IMR-90 (cell line): Measurements from ENCODE around the gene CYSRT1. TPM values are rescaled to one million over a fixed set of nuclear protein-coding genes. Genes with fewer than 3 reads are reported as not detected.

ENCODE experiments used
- ATAC-seq: fragments of 200-7000 bp; cut with Tn5 transposase; 2 replicates; pipeline ENCODE4 v1.9.1; 2020; ENCODE audit warnings: low read depth, mild to moderate bottlenecking, moderate library complexity
- BruUV-seq: library from RNA; stranded (reverse); fragments of 400-500 nt; replicated peaks from 2 replicates; lab custom pipeline; 2021; lab: Mats Ljungman, UMichigan
- CTCF ChIA-PET: fragments of 300-600 bp; formaldehyde crosslinking; extraction: SDS; loops from one replicate; lab custom pipeline; 2021; ENCODE audit warnings: antibody characterized with exemption; lab: Yijun Ruan, JAX
- POLR2A ChIA-PET: fragments of 300-600 bp; sonication (Branson Sonifier 250); formaldehyde crosslinking; loops from one replicate; lab custom pipeline; 2022; ENCODE audit warnings: antibody characterized with exemption; ENCODE audit not compliant: unreplicated experiment; lab: Charles Lee
- DNase-seq: peaks from one replicate; pipeline ENCODE4 v3.0.0; 2013
- H2AFZ ChIP-seq: replicated peaks from 2 replicates; pipeline ENCODE3; 2013; ENCODE audit warnings: low read length, mild to moderate bottlenecking; ENCODE audit not compliant: poor library complexity
- H2AK5ac ChIP-seq: 2 replicates; pipeline ENCODE4 v1.6.1; 2013; ENCODE audit warnings: low read depth, low read length, inconsistent platforms
- H2AK9ac ChIP-seq: replicated peaks from 2 replicates; pipeline ENCODE3; 2013; ENCODE audit warnings: mild to moderate bottlenecking, low read depth, low read length, moderate library complexity; ENCODE audit not compliant: poor library complexity
- H2BK120ac ChIP-seq: 2 replicates; pipeline ENCODE4 v1.6.1; 2013; ENCODE audit warnings: low read depth, low read length, inconsistent platforms
- H2BK15ac ChIP-seq: 3 replicates; pipeline ENCODE4 v1.6.1; 2013; ENCODE audit warnings: low read depth, low read length, inconsistent platforms
- H2BK20ac ChIP-seq: 2 replicates; pipeline ENCODE4 v1.6.1; 2013; ENCODE audit warnings: low read depth, mild to moderate bottlenecking, inconsistent platforms, low read length, moderate library complexity
- H2BK5ac ChIP-seq: 2 replicates; pipeline ENCODE4 v1.6.1; 2013; ENCODE audit warnings: mild to moderate bottlenecking, low read depth, low read length, inconsistent platforms; ENCODE audit not compliant: poor library complexity, severe bottlenecking
- H3K14ac ChIP-seq: replicated peaks from 2 replicates; pipeline ENCODE4 v1.6.1; 2013; ENCODE audit warnings: low read depth, low read length, inconsistent platforms
- H3K18ac ChIP-seq: 2 replicates; pipeline ENCODE4 v1.6.1; 2013; ENCODE audit warnings: low read depth, low read length, control low read depth
- H3K23ac ChIP-seq: 2 replicates; pipeline ENCODE4 v1.6.1; 2013; ENCODE audit warnings: low read depth, low read length, inconsistent platforms
- H3K27ac ChIP-seq: 2 replicates; pipeline ENCODE4 v1.5.1; 2013; ENCODE audit warnings: mild to moderate bottlenecking, control low read depth, low read length; ENCODE audit not compliant: insufficient read depth
- H3K27me3 ChIP-seq: 2 replicates; pipeline ENCODE4 v1.6.1; 2013; ENCODE audit warnings: low read length; ENCODE audit not compliant: control insufficient read depth, insufficient read depth
- H3K36me3 ChIP-seq: 2 replicates; pipeline ENCODE4 v1.6.1; 2013; ENCODE audit warnings: low read length, mixed read lengths; ENCODE audit not compliant: control insufficient read depth, insufficient read depth
- H3K4ac ChIP-seq: 2 replicates; pipeline ENCODE4 v1.6.1; 2013; ENCODE audit warnings: low read depth, low read length, inconsistent platforms
- H3K4me1 ChIP-seq: 2 replicates; pipeline ENCODE4 v1.6.1; 2013; ENCODE audit warnings: low read length, mixed read lengths; ENCODE audit not compliant: control insufficient read depth, insufficient read depth
- H3K4me2 ChIP-seq: 2 replicates; pipeline ENCODE4 v1.6.1; 2013; ENCODE audit warnings: low read depth, mild to moderate bottlenecking, control low read depth, low read length, moderate library complexity
- H3K4me3 ChIP-seq: 2 replicates; pipeline ENCODE4 v1.5.1; 2013; ENCODE audit warnings: low read depth, mild to moderate bottlenecking, control low read depth, low read length, moderate library complexity; ENCODE audit not compliant: insufficient read depth
- H3K56ac ChIP-seq: 2 replicates; pipeline ENCODE4 v1.6.1; 2013; ENCODE audit warnings: low read length, inconsistent platforms; ENCODE audit not compliant: insufficient read depth; ENCODE audit errors: extremely low read depth
- H3K79me1 ChIP-seq, 2 experiments: 2 replicates each; pipeline ENCODE4 v1.6.1; 2013; ENCODE audit warnings: low read length in 2 of 2, inconsistent platforms in 1 of 2, low read depth in 1 of 2
- H3K9ac ChIP-seq: 2 replicates; pipeline ENCODE4 v1.6.1; 2013; ENCODE audit warnings: low read depth, low read length, control low read depth
- H3K9me1 ChIP-seq: 2 replicates; pipeline ENCODE4 v1.6.1; 2013; ENCODE audit warnings: low read length, inconsistent platforms; ENCODE audit not compliant: insufficient read depth
- H3K9me3 ChIP-seq: 2 replicates; pipeline ENCODE4 v1.6.1; 2013; ENCODE audit warnings: low read length; ENCODE audit not compliant: control insufficient read depth, insufficient read depth
- H4K20me1 ChIP-seq: 2 replicates; pipeline ENCODE4 v1.6.1; 2013; ENCODE audit warnings: low read length, inconsistent platforms; ENCODE audit not compliant: insufficient read depth
- H4K5ac ChIP-seq: 2 replicates; pipeline ENCODE4 v1.6.1; 2013; ENCODE audit warnings: mild to moderate bottlenecking, low read depth, low read length, control low read depth
- H4K8ac ChIP-seq, 2 experiments: 2 replicates each; pipeline ENCODE4 v1.6.1; 2013; ENCODE audit warnings: low read depth in 2 of 2, low read length in 2 of 2, control low read depth in 1 of 2, inconsistent platforms in 1 of 2
- H4K91ac ChIP-seq: 2 replicates; pipeline ENCODE4 v1.6.1; 2013; ENCODE audit warnings: low read depth, low read length, inconsistent platforms; ENCODE audit not compliant: insufficient read depth
- BHLHE40 ChIP-seq: fragments of 150-350 bp; IDR thresholded peaks from 2 replicates; pipeline ENCODE4 v1.6.1; 2016; ENCODE audit warnings: mild to moderate bottlenecking, low read depth, low read length
- CEBPB ChIP-seq: IDR thresholded peaks from 2 replicates; pipeline ENCODE4 v1.6.1; 2012; ENCODE audit warnings: low read depth, low read length, improper control_type of control experiment
- CHD1 ChIP-seq: IDR thresholded peaks from 2 replicates; pipeline ENCODE4 v1.6.1; 2012; ENCODE audit warnings: low read depth, low read length, improper control_type of control experiment
- CTCF ChIP-seq: conservative IDR thresholded peaks from 2 replicates; pipeline ENCODE4 v1.5.1; 2012; ENCODE audit warnings: mild to moderate bottlenecking, low read depth, low read length, improper control_type of control experiment
- FOS ChIP-seq: fragments of 150-350 bp; IDR thresholded peaks from 2 replicates; pipeline ENCODE4 v1.6.1; 2016; ENCODE audit warnings: low read depth, low read length
- MAFK ChIP-seq: IDR thresholded peaks from 2 replicates; pipeline ENCODE4 v1.6.1; 2012; ENCODE audit warnings: low read depth, low read length, improper control_type of control experiment
- MAZ ChIP-seq: IDR thresholded peaks from 2 replicates; pipeline ENCODE4 v1.6.1; 2012; ENCODE audit warnings: low read depth, mild to moderate bottlenecking, low read length, improper control_type of control experiment, moderate library complexity, borderline replicate concordance
- MXI1 ChIP-seq: IDR thresholded peaks from 2 replicates; pipeline ENCODE4 v1.6.1; 2012; ENCODE audit warnings: low read depth, mild to moderate bottlenecking, low read length, moderate library complexity, borderline replicate concordance
- NFE2L2 ChIP-seq: fragments of 150-350 bp; IDR thresholded peaks from 2 replicates; pipeline ENCODE4 v1.6.1; 2016; ENCODE audit warnings: low read depth, mild to moderate bottlenecking, low read length
- POLR2A ChIP-seq: IDR thresholded peaks from 2 replicates; pipeline ENCODE4 v1.6.1; 2012; ENCODE audit warnings: mild to moderate bottlenecking, low read depth, low read length
- RAD21 ChIP-seq: IDR thresholded peaks from 2 replicates; pipeline ENCODE4 v1.6.1; 2012; ENCODE audit warnings: low read length, improper control_type of control experiment
- RCOR1 ChIP-seq: IDR thresholded peaks from 2 replicates; pipeline ENCODE4 v1.6.1; 2012; ENCODE audit warnings: mild to moderate bottlenecking, low read length, improper control_type of control experiment; ENCODE audit not compliant: insufficient replicate concordance
- RFX5 ChIP-seq: IDR thresholded peaks from 2 replicates; pipeline ENCODE4 v1.8.0; 2012; ENCODE audit warnings: low read depth, mild to moderate bottlenecking, low read length, moderate library complexity
- SMC3 ChIP-seq: fragments of 150-350 bp; IDR thresholded peaks from 2 replicates; pipeline ENCODE4 v1.6.1; 2016; ENCODE audit warnings: low read depth, mild to moderate bottlenecking, antibody characterized with exemption, low read length, moderate library complexity
- WGBS, 2 experiments: methylation state at CpG; one replicate each; pipeline versions ENCODE4 v1.1.5 to v1.1.7; 2013; ENCODE audit warnings: missing lambda C conversion rate in 2 of 2; ENCODE audit not compliant: insufficient read length in 1 of 2; ENCODE audit errors: extremely low coverage in 2 of 2; 5-methylcytosine and 5-hydroxymethylcytosine counted together
- dilution Hi-C: fragments of 300-500 bp; cut with HindIII; formaldehyde crosslinking; loops from one replicate; pipeline ENCODE4 v1.14.3; 2018; ENCODE audit warnings: low sequenced_read_pairs; ENCODE audit not compliant: unreplicated experiment
- in situ Hi-C: fragments of 300-500 bp; cut with MboI; formaldehyde crosslinking; loops from 3 replicates; pipeline ENCODE4 v1.14.3; 2019; ENCODE audit warnings: low sequenced_read_pairs, inconsistent platforms, mixed read lengths
- intact Hi-C: fragments of 100-400 bp; cut with micrococcal nuclease; formaldehyde crosslinking; loops from 2 replicates; pipeline ENCODE4 v1.10.0; 2022
- polyA plus RNA-seq, 3 experiments: library from polyadenylated mRNA; depleted of rRNA; stranded (reverse); fragments of >200 nt; gene quantifications; 2 replicates each; pipeline ENCODE4 v1.2.3, GENCODE V29; 2012; ENCODE audit warnings: low replicate concordance in 1 of 3
- total RNA-seq: library from RNA; depleted of rRNA; stranded (reverse); fragments of >200 nt; gene quantifications from 2 replicates; pipeline ENCODE4 v1.2.3, GENCODE V29; 2012
- TF ChIP-seq, protein P1 (sequence below): fragments of 150-350 bp; IDR thresholded peaks from 2 replicates; pipeline ENCODE4 v1.6.1; 2017; ENCODE audit warnings: mild to moderate bottlenecking, antibody characterized with exemption, low read length, low read depth
- TF ChIP-seq, protein P2 (sequence below): fragments of 150-350 bp; IDR thresholded peaks from 2 replicates; pipeline ENCODE4 v1.6.1; 2016; ENCODE audit warnings: low read depth, mild to moderate bottlenecking, low read length, moderate library complexity, borderline replicate concordance

The CYSRT1 gene
- total and polyA plus RNA-seq, 2 of the 4 experiments (the other 2 are of a cell fraction): 0.18 to 0.84 TPM

DNA sequence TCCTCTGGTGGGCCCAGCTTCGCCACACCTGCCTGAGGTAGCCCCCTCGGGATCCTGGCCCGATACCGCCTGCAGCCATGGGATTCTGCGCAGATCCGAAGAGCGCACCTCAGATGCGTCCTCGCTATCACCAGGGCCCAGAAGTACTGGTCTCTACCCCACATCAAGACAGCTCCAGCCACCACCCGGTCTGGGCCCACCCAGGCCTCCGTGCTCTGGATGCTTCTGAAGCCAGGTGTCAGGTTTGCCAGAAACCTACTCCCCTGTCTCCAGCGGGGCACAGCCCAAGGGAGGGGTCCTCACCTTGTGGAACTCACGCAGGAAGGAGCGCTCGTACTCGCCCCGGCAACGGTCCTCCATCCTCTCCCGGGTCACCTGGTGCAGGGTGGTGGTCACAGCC lies 39.1 kb upstream of the CYSRT1 start:
- no peak overlapping the region for H2AK5ac ChIP-seq
- H3K36me3 ChIP-seq: peaks cover 59% of the 10 kb centered on the region
- H2BK15ac ChIP-seq: no peak overlapping the region
- WGBS, 2 experiments: 100% methylated on average over 10 of the region's 19 CpGs; no CpG with 5 or more reads in 1 of the 2 experiments
- no peaks in the 10 kb centered on the region for H3K9me3 ChIP-seq
- no peak overlapping the region for H3K4me3 ChIP-seq
- no peaks in the 10 kb centered on the region for H3K27me3 ChIP-seq
- no peak overlapping the region for H3K14ac ChIP-seq
- H3K4ac ChIP-seq: no peak overlapping the region
- peaks cover 17% of the 10 kb centered on the region; the same call in 1 of the 2 replicates for H4K20me1 ChIP-seq
- H2BK5ac ChIP-seq: no peak overlapping the region
- no peak overlapping the region for H4K91ac ChIP-seq
- no peak for DNase-seq
- TF ChIP-seq BHLHE40 (no peak), MAZ (no peak), CEBPB (no peak), MAFK (no peak), RCOR1 (no peak), POLR2A (no peak), NFE2L2 (no peak), CHD1 (no peak), RAD21 (no peak), CTCF (no peak), MXI1 (no peak), RFX5 (no peak), SMC3 (no peak), FOS (no peak)
- TF ChIP-seq, protein P1, sequence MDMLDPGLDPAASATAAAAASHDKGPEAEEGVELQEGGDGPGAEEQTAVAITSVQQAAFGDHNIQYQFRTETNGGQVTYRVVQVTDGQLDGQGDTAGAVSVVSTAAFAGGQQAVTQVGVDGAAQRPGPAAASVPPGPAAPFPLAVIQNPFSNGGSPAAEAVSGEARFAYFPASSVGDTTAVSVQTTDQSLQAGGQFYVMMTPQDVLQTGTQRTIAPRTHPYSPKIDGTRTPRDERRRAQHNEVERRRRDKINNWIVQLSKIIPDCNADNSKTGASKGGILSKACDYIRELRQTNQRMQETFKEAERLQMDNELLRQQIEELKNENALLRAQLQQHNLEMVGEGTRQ: no peak
- TF ChIP-seq, protein P2, sequence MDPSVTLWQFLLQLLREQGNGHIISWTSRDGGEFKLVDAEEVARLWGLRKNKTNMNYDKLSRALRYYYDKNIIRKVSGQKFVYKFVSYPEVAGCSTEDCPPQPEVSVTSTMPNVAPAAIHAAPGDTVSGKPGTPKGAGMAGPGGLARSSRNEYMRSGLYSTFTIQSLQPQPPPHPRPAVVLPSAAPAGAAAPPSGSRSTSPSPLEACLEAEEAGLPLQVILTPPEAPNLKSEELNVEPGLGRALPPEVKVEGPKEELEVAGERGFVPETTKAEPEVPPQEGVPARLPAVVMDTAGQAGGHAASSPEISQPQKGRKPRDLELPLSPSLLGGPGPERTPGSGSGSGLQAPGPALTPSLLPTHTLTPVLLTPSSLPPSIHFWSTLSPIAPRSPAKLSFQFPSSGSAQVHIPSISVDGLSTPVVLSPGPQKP: no peak
- no peak overlapping the region for H3K56ac ChIP-seq
- no peak overlapping the region for H2BK20ac ChIP-seq
- H3K18ac ChIP-seq: no peak overlapping the region
- POLR2A ChIA-PET: no interaction called here
- H4K8ac ChIP-seq: no peak overlapping the region
- no peak overlapping the region for H3K27ac ChIP-seq
- H2BK120ac ChIP-seq: no peak overlapping the region
- intact Hi-C loops (no loop called here), dilution Hi-C loops (no loop called here), in situ Hi-C loops (no loop called here)
- no TSS peak for BruUV-seq
- H3K23ac ChIP-seq: no peak overlapping the region
- H3K4me1 ChIP-seq: peaks cover 16% of the 10 kb centered on the region
- no peak for ATAC-seq
- CTCF ChIA-PET: no interaction called here
- H2AK9ac ChIP-seq: no peak overlapping the region
- no peaks in the 10 kb centered on the region for H3K9me1 ChIP-seq
- no peak overlapping the region for H2AFZ ChIP-seq
- H4K5ac ChIP-seq: no peak overlapping the region
- H3K4me2 ChIP-seq: no peak overlapping the region
- H3K9ac ChIP-seq: no peak overlapping the region
- peaks cover 5 to 47% of the 10 kb centered on the region in 2 experiments for H3K79me1 ChIP-seq
